ENCODE measurements around the gene TPSD1.

GRCh38 chr16:1272453-1273198 lies 16.8 kb downstream of the TPSD1 start:
- TF ChIP-seq CTCF (IDR thresholded peaks at IDR 0.05; ENCODE audit: borderline replicate concordance, extremely low read depth, low read length, poor library complexity, severe bottlenecking) (no peak), EZH2 (IDR thresholded peaks at IDR 0.05; ENCODE audit: borderline replicate concordance, low read depth, low read length, severe bottlenecking) (no peak)
